ENCODE measurements around the gene SLC35G6. TPM values are rescaled to one million over a fixed set of nuclear protein-coding genes. Genes with fewer than 3 reads are reported as not detected.

SLC35G6 gene
- total RNA-seq, 2 experiments from 2014 or later: not detected

Other genes starting within 250 kb of the SLC35G6 start
- 10 to 100 TPM; 62.1 to 67.3 TPM for gene DVL2, start 246.9 kb upstream of the SLC35G6 start, total RNA-seq
- gene PHF23, start 242.0 kb upstream of the SLC35G6 start, total RNA-seq: 10 to 100 TPM; 49.9 to 50.4 TPM
- 100 to 1,000 TPM; 244 to 251 TPM for gene GABARAP, start 239.0 kb upstream of the SLC35G6 start, total RNA-seq
- gene CTDNEP1, start 229.7 kb upstream of the SLC35G6 start, total RNA-seq: 100 to 1,000 TPM; 157 to 160 TPM
- gene ELP5, start 229.2 kb upstream of the SLC35G6 start, total RNA-seq: 10 to 100 TPM; 49.5 to 52.0 TPM
- gene CLDN7, start 219.0 kb upstream of the SLC35G6 start, total RNA-seq: 1 to 10 TPM; 1.7 to 2.6 TPM
- gene SLC2A4, start 199.7 kb upstream of the SLC35G6 start, total RNA-seq: not detected
- gene YBX2, start 186.8 kb upstream of the SLC35G6 start, total RNA-seq: 1 to 10 TPM in 1 of 2 experiments, under 1 TPM in 1; 0.37 to 1.2 TPM
- 100 to 1,000 TPM; 420 to 451 TPM for gene EIF5A, start 173.8 kb upstream of the SLC35G6 start, total RNA-seq
- 10 to 100 TPM; 97.1 to 98.5 TPM for gene GPS2, start 166.1 kb upstream of the SLC35G6 start, total RNA-seq
- gene NEURL4, start 152.1 kb upstream of the SLC35G6 start, total RNA-seq: 10 to 100 TPM; 53.4 to 58.6 TPM
- 100 to 1,000 TPM; 710 to 756 TPM for gene ACAP1, start 144.9 kb upstream of the SLC35G6 start, total RNA-seq
- 1 to 10 TPM; 8.1 to 8.7 TPM for gene KCTD11, start 129.3 kb upstream of the SLC35G6 start, total RNA-seq
- gene TMEM95, start 126.3 kb upstream of the SLC35G6 start, total RNA-seq: not detected
- gene TNK1, start 100.4 kb upstream of the SLC35G6 start, total RNA-seq: 1 to 10 TPM; 5.2 to 6.5 TPM
- 10 to 100 TPM; 79.3 to 82.1 TPM for gene PLSCR3, start 86.9 kb upstream of the SLC35G6 start, total RNA-seq
- 10 to 100 TPM; 52.9 to 55.6 TPM for gene TMEM256, start 77.3 kb upstream of the SLC35G6 start, total RNA-seq
- 1 to 10 TPM; 8.0 to 8.7 TPM for gene NLGN2, start 73.6 kb upstream of the SLC35G6 start, total RNA-seq
- not detected for gene SPEM1, start 61.1 kb upstream of the SLC35G6 start, total RNA-seq
- gene SPEM2, start 55.8 kb upstream of the SLC35G6 start, total RNA-seq: not detected
- gene SPEM3, start 52.6 kb upstream of the SLC35G6 start, total RNA-seq: not detected
- gene TMEM102, start 46.0 kb upstream of the SLC35G6 start, total RNA-seq: 10 to 100 TPM; 15.7 to 17.7 TPM
- 10 to 100 TPM; 25.4 to 28.5 TPM for gene FGF11, start 41.9 kb upstream of the SLC35G6 start, total RNA-seq
- gene CHRNB1, start 36.4 kb upstream of the SLC35G6 start, total RNA-seq: 10 to 100 TPM; 15.2 to 15.7 TPM
- 10 to 100 TPM; 56.0 to 58.6 TPM for gene ZBTB4, start 1.8 kb upstream of the SLC35G6 start, total RNA-seq
- gene POLR2A, start 2.9 kb downstream of the SLC35G6 start, total RNA-seq: 100 to 1,000 TPM; 192 to 214 TPM
- 10 to 100 TPM; 93.0 to 95.7 TPM for gene TNFSF12, start 67.6 kb downstream of the SLC35G6 start, total RNA-seq
- 1 to 10 TPM; 8.2 to 8.4 TPM for gene TNFSF13, start 77.3 kb downstream of the SLC35G6 start, total RNA-seq
- gene SENP3, start 80.5 kb downstream of the SLC35G6 start, total RNA-seq: 10 to 100 TPM; 43.7 to 50.2 TPM
- 10 to 100 TPM; 32.5 to 33.9 TPM for gene CD68, start 98.2 kb downstream of the SLC35G6 start, total RNA-seq
- 10 to 100 TPM; 50.2 TPM for gene MPDU1, start 102.4 kb downstream of the SLC35G6 start, total RNA-seq
- under 1 TPM; 0.30 to 0.57 TPM for gene SOX15, start 108.6 kb downstream of the SLC35G6 start, total RNA-seq
- gene FXR2, start 133.5 kb downstream of the SLC35G6 start, total RNA-seq: 10 to 100 TPM; 37.7 to 38.2 TPM
- 10 to 100 TPM; 40.0 to 41.2 TPM for gene SAT2, start 146.4 kb downstream of the SLC35G6 start, total RNA-seq
- not detected for gene SHBG, start 148.7 kb downstream of the SLC35G6 start, total RNA-seq
- under 1 TPM; 0.14 to 0.42 TPM for gene ATP1B2, start 169.5 kb downstream of the SLC35G6 start, total RNA-seq
- gene TP53, start 206.0 kb downstream of the SLC35G6 start, total RNA-seq: 100 to 1,000 TPM; 128 to 131 TPM
- gene WRAP53, start 207.0 kb downstream of the SLC35G6 start, total RNA-seq: 10 to 100 TPM; 19.3 to 19.4 TPM
- gene EFNB3, start 223.8 kb downstream of the SLC35G6 start, total RNA-seq: not detected
- not detected for gene DNAH2, start 236.3 kb downstream of the SLC35G6 start, total RNA-seq